OCI-LY1 (cell line): ENCODE measurements around the gene ABI3.

Experiments used
- EZH2 ChIP-seq: fragments of 200-600 bp; sonication (generic), shearing (Covaris generic); IDR thresholded peaks from 2 replicates; pipeline ENCODE4 v1.8.0; 2017; ENCODE audit warnings: borderline replicate concordance, mixed run types, mild to moderate bottlenecking, antibody characterized with exemption, low read length, moderate library complexity, mixed read lengths
- TF ChIP-seq, protein P1 (sequence below): fragments of 200-600 bp; sonication (generic), shearing (Covaris generic); IDR thresholded peaks from 2 replicates; pipeline ENCODE4 v1.5.1; 2017; ENCODE audit warnings: mild to moderate bottlenecking, antibody characterized with exemption, low read length, moderate library complexity, mixed read lengths

DNA sequence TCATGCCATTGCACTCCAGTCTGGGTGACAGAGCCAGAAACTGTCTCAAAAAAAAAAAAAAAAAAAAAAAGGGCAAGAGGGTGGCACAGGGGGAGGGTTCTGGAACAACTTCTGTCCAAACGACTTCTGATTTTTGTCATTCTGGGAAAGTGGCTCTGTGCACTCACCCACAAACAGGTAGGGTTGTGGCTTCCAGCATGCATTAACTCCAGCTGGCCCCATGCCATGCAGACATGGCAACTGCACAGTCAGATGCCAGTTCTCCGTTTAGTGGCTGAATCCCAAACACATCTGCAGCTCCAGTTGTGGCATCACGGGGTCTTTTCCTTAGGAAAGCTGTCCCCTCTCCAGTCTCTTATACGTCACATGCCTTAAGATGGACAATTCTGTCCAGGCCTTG lies 47.6 kb upstream of the ABI3 start:
- TF ChIP-seq, protein P1, sequence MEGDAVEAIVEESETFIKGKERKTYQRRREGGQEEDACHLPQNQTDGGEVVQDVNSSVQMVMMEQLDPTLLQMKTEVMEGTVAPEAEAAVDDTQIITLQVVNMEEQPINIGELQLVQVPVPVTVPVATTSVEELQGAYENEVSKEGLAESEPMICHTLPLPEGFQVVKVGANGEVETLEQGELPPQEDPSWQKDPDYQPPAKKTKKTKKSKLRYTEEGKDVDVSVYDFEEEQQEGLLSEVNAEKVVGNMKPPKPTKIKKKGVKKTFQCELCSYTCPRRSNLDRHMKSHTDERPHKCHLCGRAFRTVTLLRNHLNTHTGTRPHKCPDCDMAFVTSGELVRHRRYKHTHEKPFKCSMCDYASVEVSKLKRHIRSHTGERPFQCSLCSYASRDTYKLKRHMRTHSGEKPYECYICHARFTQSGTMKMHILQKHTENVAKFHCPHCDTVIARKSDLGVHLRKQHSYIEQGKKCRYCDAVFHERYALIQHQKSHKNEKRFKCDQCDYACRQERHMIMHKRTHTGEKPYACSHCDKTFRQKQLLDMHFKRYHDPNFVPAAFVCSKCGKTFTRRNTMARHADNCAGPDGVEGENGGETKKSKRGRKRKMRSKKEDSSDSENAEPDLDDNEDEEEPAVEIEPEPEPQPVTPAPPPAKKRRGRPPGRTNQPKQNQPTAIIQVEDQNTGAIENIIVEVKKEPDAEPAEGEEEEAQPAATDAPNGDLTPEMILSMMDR, result no peak
- no peak for TF ChIP-seq EZH2
